MM.1S (cell line): Measurements from ENCODE around the gene RNF222.

Experiments used
- DNase-seq: peaks from one replicate; pipeline ENCODE4 v3.0.0-alpha.2; 2015
- H2AFZ ChIP-seq: fragments of 300-600 bp; sonication (generic); 2 replicates; pipeline ENCODE4 v1.6.0; 2016; ENCODE audit warnings: antibody characterized with exemption, low read length
- H3F3A ChIP-seq: fragments of 300-600 bp; sonication (generic); 2 replicates; pipeline ENCODE4 v1.6.1; 2016; ENCODE audit warnings: mild to moderate bottlenecking, antibody characterized with exemption, low read length, moderate library complexity, mixed read lengths; ENCODE audit not compliant: insufficient read depth
- H3K27ac ChIP-seq: fragments of 300-600 bp; sonication (generic); 2 replicates; pipeline ENCODE4 v1.5.1; 2016; ENCODE audit warnings: mild to moderate bottlenecking, low read length
- H3K27me3 ChIP-seq: fragments of 300-600 bp; sonication (generic); replicated peaks from 2 replicates; pipeline ENCODE4 v1.6.0; 2016; ENCODE audit warnings: low read length; ENCODE audit not compliant: insufficient read depth
- H3K36me3 ChIP-seq: fragments of 300-600 bp; sonication (generic); replicated peaks from 2 replicates; pipeline ENCODE4 v1.6.1; 2016; ENCODE audit warnings: mild to moderate bottlenecking, low read length, mixed read lengths; ENCODE audit not compliant: insufficient read depth
- H3K4me1 ChIP-seq: fragments of 300-600 bp; sonication (generic); 2 replicates; pipeline ENCODE4 v1.6.1; 2016; ENCODE audit warnings: low read length, mixed read lengths
- H3K4me2 ChIP-seq: fragments of 300-600 bp; sonication (generic); 2 replicates; pipeline ENCODE4 v1.6.0; 2016; ENCODE audit warnings: low read depth, low read length
- H3K4me3 ChIP-seq: fragments of 300-600 bp; sonication (generic); 2 replicates; pipeline ENCODE4 v1.5.1; 2016; ENCODE audit warnings: low read length, mixed read lengths
- H3K79me2 ChIP-seq: fragments of 300-600 bp; sonication (generic); 2 replicates; pipeline ENCODE4 v1.6.1; 2016; ENCODE audit warnings: mixed run types, low read length, mixed read lengths
- H3K9ac ChIP-seq: fragments of 300-600 bp; sonication (generic); 2 replicates; pipeline ENCODE4 v1.6.1; 2016; ENCODE audit warnings: low read length, mixed read lengths
- H3K9me2 ChIP-seq: fragments of 300-600 bp; sonication (generic); replicated peaks from 2 replicates; pipeline ENCODE4 v1.6.1; 2016; ENCODE audit warnings: mild to moderate bottlenecking, low read length, mixed read lengths; ENCODE audit not compliant: insufficient read depth
- H3K9me3 ChIP-seq: fragments of 300-600 bp; sonication (generic); replicated peaks from 2 replicates; pipeline ENCODE4 v1.6.1; 2016; ENCODE audit warnings: mild to moderate bottlenecking, low read length, mixed read lengths; ENCODE audit not compliant: insufficient read depth
- H4K20me1 ChIP-seq: fragments of 300-600 bp; sonication (generic); 2 replicates; pipeline ENCODE4 v1.6.1; 2016; ENCODE audit warnings: mild to moderate bottlenecking, low read length, moderate library complexity, mixed read lengths; ENCODE audit not compliant: insufficient read depth
- EZH2 ChIP-seq: fragments of 300-600 bp; sonication (generic); optimal IDR thresholded peaks from 2 replicates; pipeline ENCODE3; 2017; ENCODE audit warnings: low read depth, mild to moderate bottlenecking, antibody characterized with exemption, low read length, mixed read lengths
- EZH2phosphoT487 ChIP-seq: fragments of 300-600 bp; sonication (generic); IDR thresholded peaks from 2 replicates; pipeline ENCODE4 v1.6.1; 2018; ENCODE audit warnings: antibody characterized with exemption, low read length
- TF ChIP-seq, protein P1 (sequence below): fragments of 300-600 bp; sonication (generic); IDR thresholded peaks from 2 replicates; pipeline ENCODE4 v1.5.1; 2016; ENCODE audit warnings: antibody characterized with exemption, low read length, mixed read lengths

RNF222 gene

GRCh38 chr17:8397636-8398035 is at the start of gene RNF222:
TSS of gene RNF222 (minus strand) at chr17:8397827. CDS start at chr17:8393461, 4,366 bp downstream.
- no peak for DNase-seq
- no peak within 1 kb of the TSS for H2AFZ ChIP-seq
- TF ChIP-seq EZH2phosphoT487: no peak
- TF ChIP-seq EZH2: no peak
- TF ChIP-seq, protein P1, sequence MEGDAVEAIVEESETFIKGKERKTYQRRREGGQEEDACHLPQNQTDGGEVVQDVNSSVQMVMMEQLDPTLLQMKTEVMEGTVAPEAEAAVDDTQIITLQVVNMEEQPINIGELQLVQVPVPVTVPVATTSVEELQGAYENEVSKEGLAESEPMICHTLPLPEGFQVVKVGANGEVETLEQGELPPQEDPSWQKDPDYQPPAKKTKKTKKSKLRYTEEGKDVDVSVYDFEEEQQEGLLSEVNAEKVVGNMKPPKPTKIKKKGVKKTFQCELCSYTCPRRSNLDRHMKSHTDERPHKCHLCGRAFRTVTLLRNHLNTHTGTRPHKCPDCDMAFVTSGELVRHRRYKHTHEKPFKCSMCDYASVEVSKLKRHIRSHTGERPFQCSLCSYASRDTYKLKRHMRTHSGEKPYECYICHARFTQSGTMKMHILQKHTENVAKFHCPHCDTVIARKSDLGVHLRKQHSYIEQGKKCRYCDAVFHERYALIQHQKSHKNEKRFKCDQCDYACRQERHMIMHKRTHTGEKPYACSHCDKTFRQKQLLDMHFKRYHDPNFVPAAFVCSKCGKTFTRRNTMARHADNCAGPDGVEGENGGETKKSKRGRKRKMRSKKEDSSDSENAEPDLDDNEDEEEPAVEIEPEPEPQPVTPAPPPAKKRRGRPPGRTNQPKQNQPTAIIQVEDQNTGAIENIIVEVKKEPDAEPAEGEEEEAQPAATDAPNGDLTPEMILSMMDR: no peak
- H3K9me2 ChIP-seq: no peaks in the 10 kb centered on the region
- H3K9me3 ChIP-seq: no peaks in the 10 kb centered on the region
- peaks cover 30% of the 10 kb centered on the region for H3K27me3 ChIP-seq
- no peaks in the 10 kb centered on the region for H3K79me2 ChIP-seq
- 0 out of 2 replicates have a peak, but pooled peaks cover 7% of the 10 kb centered on the region for H3K4me1 ChIP-seq
- no peak within 1 kb of the TSS for H3K4me3 ChIP-seq
- H3F3A ChIP-seq: no peaks in the 10 kb centered on the region
- no peaks in the 10 kb centered on the region for H3K36me3 ChIP-seq
- no peak within 1 kb of the TSS for H3K9ac ChIP-seq
- H3K4me2 ChIP-seq: no peak within 1 kb of the TSS
- H4K20me1 ChIP-seq: no peaks in the 10 kb centered on the region
- H3K27ac ChIP-seq: no peak within 1 kb of the TSS

DNA sequence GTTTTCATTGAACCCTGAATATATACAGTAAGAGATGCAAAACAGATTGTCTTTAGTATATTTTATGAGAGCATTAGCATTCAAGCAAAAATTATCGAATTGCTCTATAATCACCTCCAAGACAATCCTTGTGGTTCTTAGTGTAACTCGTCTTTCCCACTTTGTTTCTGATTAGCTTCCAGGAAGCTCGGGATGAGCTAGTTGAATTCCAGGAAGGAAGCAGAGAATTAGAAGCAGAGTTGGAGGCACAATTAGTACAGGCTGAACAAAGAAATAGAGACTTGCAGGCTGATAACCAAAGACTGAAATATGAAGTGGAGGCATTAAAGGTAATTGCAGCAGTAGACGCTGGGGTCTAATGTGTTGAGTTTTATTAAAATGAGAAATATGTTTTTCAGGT is 47.9 kb upstream of the RNF222 start:
- no peak for TF ChIP-seq EZH2
- TF ChIP-seq, protein P1: no peak
- TF ChIP-seq EZH2phosphoT487: no peak
- H3K4me1 ChIP-seq: no peaks in the 10 kb centered on the region
- no peaks in the 10 kb centered on the region for H3K27me3 ChIP-seq
- H3K36me3 ChIP-seq: peaks cover 9% of the 10 kb centered on the region; the same call in 1 of the 2 replicates
- H3K4me2 ChIP-seq: no peak overlapping the region
- peaks cover 17% of the 10 kb centered on the region; the same call in 1 of the 2 replicates for H4K20me1 ChIP-seq
- H3K9me2 ChIP-seq: no peaks in the 10 kb centered on the region
- no peak overlapping the region for H3K4me3 ChIP-seq
- peaks cover 52% of the 10 kb centered on the region for H3K79me2 ChIP-seq
- no peak overlapping the region for H3K27ac ChIP-seq
- no peaks in the 10 kb centered on the region for H3K9me3 ChIP-seq
- no peak for DNase-seq
- no peak overlapping the region for H3K9ac ChIP-seq
- H3F3A ChIP-seq: peaks cover 5% of the 10 kb centered on the region; the same call in 1 of the 2 replicates
- no peak overlapping the region for H2AFZ ChIP-seq

GRCh38 chr17:8444494-8444893 is 46.9 kb upstream of the RNF222 start:
- peaks cover 4% of the 10 kb centered on the region; the same call in 1 of the 2 replicates for H3F3A ChIP-seq
- no peaks in the 10 kb centered on the region for H3K27me3 ChIP-seq
- no peak overlapping the region for H3K9ac ChIP-seq
- H3K9me2 ChIP-seq: no peaks in the 10 kb centered on the region
- H4K20me1 ChIP-seq: peaks cover 17% of the 10 kb centered on the region; the same call in 1 of the 2 replicates
- no peaks in the 10 kb centered on the region for H3K9me3 ChIP-seq
- H3K4me2 ChIP-seq: no peak overlapping the region
- H2AFZ ChIP-seq: no peak overlapping the region
- H3K36me3 ChIP-seq: peaks cover 9% of the 10 kb centered on the region; the same call in 1 of the 2 replicates
- H3K27ac ChIP-seq: no peak overlapping the region
- H3K79me2 ChIP-seq: peaks cover 62% of the 10 kb centered on the region
- no peaks in the 10 kb centered on the region for H3K4me1 ChIP-seq
- TF ChIP-seq EZH2phosphoT487: no peak
- H3K4me3 ChIP-seq: no peak overlapping the region
- no peak for DNase-seq

DNA sequence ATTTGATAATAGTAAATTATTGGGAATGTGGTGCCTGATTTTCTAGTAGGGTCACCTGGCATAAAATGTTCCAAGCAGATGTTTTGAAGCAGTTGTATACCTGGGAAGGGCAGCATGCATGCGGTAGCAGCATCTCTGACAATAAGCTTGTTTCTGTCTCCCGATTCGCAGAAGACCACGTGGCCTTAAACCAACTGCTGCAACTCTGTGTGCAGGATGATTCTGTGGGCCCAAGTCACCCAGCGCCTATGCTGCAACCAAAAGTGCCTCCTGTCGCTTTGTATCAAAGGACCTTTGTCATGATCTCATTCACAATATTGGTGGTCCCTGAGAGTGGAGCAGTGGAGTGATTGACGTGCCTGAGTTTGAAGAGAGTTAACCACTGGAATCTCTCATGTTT is 46.1 kb upstream of the RNF222 start:
- no peaks in the 10 kb centered on the region for H3K9me3 ChIP-seq
- H3K36me3 ChIP-seq: peaks cover 9% of the 10 kb centered on the region; the same call in 1 of the 2 replicates
- no peak overlapping the region for H2AFZ ChIP-seq
- H3K4me1 ChIP-seq: no peaks in the 10 kb centered on the region
- H3K79me2 ChIP-seq: peaks cover 70% of the 10 kb centered on the region
- no peak overlapping the region for H3K9ac ChIP-seq
- TF ChIP-seq EZH2phosphoT487: no peak
- TF ChIP-seq, protein P1: no peak
- TF ChIP-seq EZH2: no peak
- no peaks in the 10 kb centered on the region for H3F3A ChIP-seq
- no peaks in the 10 kb centered on the region for H3K9me2 ChIP-seq
- no peaks in the 10 kb centered on the region for H3K27me3 ChIP-seq
- no peak overlapping the region for H3K4me3 ChIP-seq
- no peak for DNase-seq
- peaks cover 17% of the 10 kb centered on the region; the same call in 1 of the 2 replicates for H4K20me1 ChIP-seq
- H3K4me2 ChIP-seq: no peak overlapping the region
- H3K27ac ChIP-seq: no peak overlapping the region
